Gastroesophageal sphincter (tissue), 4 donors: Measurements from ENCODE around the gene MAP2K3. TPM values are rescaled to one million over a fixed set of nuclear protein-coding genes. Genes with fewer than 3 reads are reported as not detected.

Experiments used
- ATAC-seq: fragments of 150-250 bp; one replicate; pipeline ENCODE4 v1.9.1; 2016; ENCODE audit warnings: mild to moderate bottlenecking, moderate library complexity
- H3K27ac ChIP-seq, 4 donors: fragments of 200-600 bp; sonication (generic) in 3 of 4; 1 replicate in 3 of 4; 2 replicates in 1 of 4; pipeline ENCODE4 v1.5.1; 2016 to 2019
- H3K27me3 ChIP-seq: fragments of 200-600 bp; sonication (generic); one replicate; pipeline ENCODE4 v1.5.1; 2019
- H3K36me3 ChIP-seq, 2 donors: fragments of 200-600 bp; sonication (generic); one replicate each; pipeline ENCODE4 v1.5.1; 2019; ENCODE audit warnings: control low read depth in 1 of 2
- H3K4me1 ChIP-seq, 3 donors: fragments of 200-600 bp; sonication (generic); 1 replicate in 2 of 3; 2 replicates in 1 of 3; pipeline ENCODE4 v1.5.1; 2016 to 2019; ENCODE audit warnings: control low read depth in 2 of 3
- H3K4me3 ChIP-seq, 2 donors: fragments of 200-600 bp; sonication (generic); one replicate each; pipeline ENCODE4 v1.5.1; 2019; ENCODE audit warnings: mild to moderate bottlenecking in 1 of 2, moderate library complexity in 1 of 2
- H3K9me3 ChIP-seq, 3 donors: fragments of 200-600 bp; sonication (generic); one replicate each; pipeline ENCODE4 v1.5.1; 2017 to 2019; ENCODE audit warnings: control low read depth in 2 of 3
- EP300 ChIP-seq: sonication (generic); formaldehyde crosslinking; IDR thresholded peaks from one replicate; pipeline ENCODE4 v1.6.1; 2017; ENCODE audit warnings: antibody characterized with exemption, mild to moderate bottlenecking
- POLR2A ChIP-seq, 2 donors: fragments of 450-650 bp; IDR thresholded peaks; one replicate each; pipeline ENCODE4 v1.6.1; 2017; ENCODE audit warnings: antibody characterized with exemption in 2 of 2, mild to moderate bottlenecking in 2 of 2, moderate library complexity in 1 of 2
- POLR2AphosphoS5 ChIP-seq: sonication (generic); formaldehyde crosslinking; IDR thresholded peaks from one replicate; pipeline ENCODE4 v1.6.1; 2017; ENCODE audit warnings: antibody characterized with exemption
- WGBS, 2 donors: methylation state at CpG; one replicate each; pipeline ENCODE4 v1.1.5; 2018; ENCODE audit warnings: low coverage in 1 of 2; 5-methylcytosine and 5-hydroxymethylcytosine counted together
- total RNA-seq, 4 donors: library from RNA; depleted of rRNA; stranded (reverse); fragments of >200 nt; gene quantifications; one replicate each; pipeline ENCODE4 v1.1.0, GENCODE V29; 2016
- TF ChIP-seq, protein P1 (sequence below), 4 experiments: fragments of 200-600 bp in 2 of 4; fragments of 450-650 bp in 2 of 4; sonication (generic) in 1 of 4; IDR thresholded peaks; one replicate each; pipeline ENCODE4 v1.5.1; 2017 to 2019; ENCODE audit warnings: antibody characterized with exemption in 4 of 4, mild to moderate bottlenecking in 2 of 4, moderate library complexity in 2 of 4

MAP2K3 gene
- total RNA-seq, 4 donors from 2014 or later: 18.3 to 46.2 (median 35.2) TPM

DNA sequence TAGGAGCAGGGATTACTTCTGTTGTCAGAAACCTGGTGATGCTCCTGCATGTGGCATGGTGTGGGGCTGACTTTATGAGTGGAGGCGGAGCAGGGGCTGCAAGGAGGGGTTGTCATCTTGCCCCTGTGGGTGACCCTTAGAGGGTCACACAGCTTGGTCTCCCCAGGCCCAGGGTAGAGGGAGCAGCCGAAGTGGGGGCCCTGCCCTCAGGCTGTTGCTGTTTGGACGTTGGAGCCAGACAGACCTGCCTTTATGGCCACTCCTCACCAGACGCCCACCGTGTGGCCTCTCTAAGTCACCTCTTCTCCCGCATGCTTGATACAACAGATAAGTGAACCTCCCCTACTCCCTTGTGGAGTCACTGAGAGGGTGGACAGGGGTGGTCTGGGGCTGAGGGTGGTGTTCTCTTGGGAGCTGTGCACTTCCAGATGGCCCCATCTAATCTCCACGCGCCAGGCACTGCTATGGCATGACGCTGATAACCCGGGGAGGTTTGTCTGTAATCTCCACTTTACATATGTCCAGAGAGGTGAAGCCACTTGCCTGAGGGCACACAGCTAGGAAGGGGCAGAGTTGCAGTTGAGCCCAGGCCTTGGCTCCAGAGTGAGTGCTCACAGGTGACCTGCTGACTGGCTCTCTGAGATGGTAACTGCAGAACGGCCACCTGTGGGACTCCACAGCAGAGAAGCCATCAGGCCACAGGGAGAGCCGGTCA is 10.0 kb downstream of the MAP2K3 start:
- WGBS, 2 donors: 53 to 66% methylated on average over 5 to 10 of the region's 12 CpGs
- Histone ChIP-seq H3K4me3 (no peak overlapping the region), H3K27ac (peak overlapping the region in 2 of 4 donors; percentile 24 to 33), H3K4me1 (peaks cover 0 to 65% (median 24%) of the 10 kb centered on the region in 3 donors), H3K9me3 (no peaks in the 10 kb centered on the region), H3K27me3 (peaks cover 5% of the 10 kb centered on the region), H3K36me3 (peaks cover 0 to 26% of the 10 kb centered on the region in 2 donors)
- TF ChIP-seq POLR2A (IDR thresholded peaks at IDR 0.05): no peak
- TF ChIP-seq EP300: no peak
- TF ChIP-seq, protein P1, sequence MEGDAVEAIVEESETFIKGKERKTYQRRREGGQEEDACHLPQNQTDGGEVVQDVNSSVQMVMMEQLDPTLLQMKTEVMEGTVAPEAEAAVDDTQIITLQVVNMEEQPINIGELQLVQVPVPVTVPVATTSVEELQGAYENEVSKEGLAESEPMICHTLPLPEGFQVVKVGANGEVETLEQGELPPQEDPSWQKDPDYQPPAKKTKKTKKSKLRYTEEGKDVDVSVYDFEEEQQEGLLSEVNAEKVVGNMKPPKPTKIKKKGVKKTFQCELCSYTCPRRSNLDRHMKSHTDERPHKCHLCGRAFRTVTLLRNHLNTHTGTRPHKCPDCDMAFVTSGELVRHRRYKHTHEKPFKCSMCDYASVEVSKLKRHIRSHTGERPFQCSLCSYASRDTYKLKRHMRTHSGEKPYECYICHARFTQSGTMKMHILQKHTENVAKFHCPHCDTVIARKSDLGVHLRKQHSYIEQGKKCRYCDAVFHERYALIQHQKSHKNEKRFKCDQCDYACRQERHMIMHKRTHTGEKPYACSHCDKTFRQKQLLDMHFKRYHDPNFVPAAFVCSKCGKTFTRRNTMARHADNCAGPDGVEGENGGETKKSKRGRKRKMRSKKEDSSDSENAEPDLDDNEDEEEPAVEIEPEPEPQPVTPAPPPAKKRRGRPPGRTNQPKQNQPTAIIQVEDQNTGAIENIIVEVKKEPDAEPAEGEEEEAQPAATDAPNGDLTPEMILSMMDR (IDR thresholded peaks at IDR 0.05): no peak
- no peak for TF ChIP-seq POLR2AphosphoS5
- no peak for ATAC-seq

- peak overlapping the region in 3 of 4 donors; percentile 4 to 33 (median 24) for H3K27ac ChIP-seq
- no peaks in the 10 kb centered on the region for H3K9me3 ChIP-seq
- WGBS, 2 donors: 74 to 78% methylated on average over 7 to 11 of the region's 19 CpGs
- TF ChIP-seq POLR2AphosphoS5: no peak
- TF ChIP-seq, protein P1 (IDR thresholded peaks at IDR 0.05): no peak
- TF ChIP-seq EP300: no peak
- TF ChIP-seq POLR2A (IDR thresholded peaks at IDR 0.05): no peak
- H3K4me1 ChIP-seq: peaks cover 0 to 57% (median 16%) of the 10 kb centered on the region in 3 donors
- H3K4me3 ChIP-seq: no peak overlapping the region
- H3K27me3 ChIP-seq: peaks cover 5% of the 10 kb centered on the region
- peaks cover 0 to 34% of the 10 kb centered on the region in 2 donors for H3K36me3 ChIP-seq
- ATAC-seq: peak; percentile 20
These were observed 10.8 kb downstream of the MAP2K3 start for GRCh38 chr17:21295036-21295952.

DNA sequence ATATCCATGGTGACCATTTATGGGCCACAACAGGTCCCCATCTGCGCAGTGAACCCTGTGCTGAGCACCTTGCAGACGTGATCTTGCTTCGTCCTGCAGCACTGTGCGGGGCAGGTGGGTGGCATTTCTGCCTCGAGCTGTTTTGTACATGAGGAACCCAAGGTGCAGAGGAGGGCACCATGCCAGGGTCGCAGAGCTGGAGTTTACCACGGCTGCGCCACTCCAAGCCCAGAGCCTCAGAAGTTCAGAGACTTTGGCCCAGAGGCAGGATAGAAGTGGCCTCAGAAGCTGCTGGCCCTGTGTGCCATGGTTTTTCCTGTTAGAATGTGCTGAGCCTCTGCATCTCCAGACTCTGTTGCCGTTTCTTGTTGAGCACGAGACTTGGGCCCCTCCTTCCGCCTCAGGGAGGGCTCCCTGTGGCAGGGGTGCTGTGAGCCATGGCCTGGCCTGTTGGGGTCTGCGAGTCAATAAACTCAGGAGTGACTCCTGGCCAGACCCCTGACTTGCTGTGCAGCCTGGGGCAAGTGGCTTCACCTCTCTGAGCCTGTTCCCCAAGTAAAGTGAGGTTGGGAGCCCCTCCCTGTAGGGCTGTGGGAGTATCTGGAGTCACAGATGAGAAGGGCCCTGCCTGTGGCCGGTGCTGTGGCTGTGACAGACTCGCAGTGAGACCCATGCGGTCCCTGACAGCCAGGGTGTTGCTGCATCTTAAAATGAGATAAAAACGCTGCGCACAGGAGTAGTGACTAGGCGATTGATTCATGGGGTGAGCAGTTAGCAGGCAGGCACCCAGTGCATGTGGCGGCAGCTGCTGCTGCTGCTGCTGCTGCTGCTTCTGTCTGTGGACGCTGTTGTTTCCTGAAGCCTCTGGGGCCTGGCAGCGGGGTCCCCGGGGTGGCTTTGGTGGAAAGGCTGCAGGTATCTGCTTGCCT is 11.8 kb downstream of the MAP2K3 start:
- 48 to 79% methylated on average over 11 to 19 of the region's 22 CpGs for WGBS, 2 donors
- peaks cover 0 to 45% of the 10 kb centered on the region in 2 donors for H3K36me3 ChIP-seq
- no peak overlapping the region for H3K27ac ChIP-seq
- H3K27me3 ChIP-seq: peaks cover 5% of the 10 kb centered on the region
- no peak for ATAC-seq
- H3K4me1 ChIP-seq: peaks cover 0 to 47% (median 15%) of the 10 kb centered on the region in 3 donors
- H3K4me3 ChIP-seq: no peak overlapping the region
- no peak for TF ChIP-seq POLR2AphosphoS5
- TF ChIP-seq, protein P1 (IDR thresholded peaks at IDR 0.05): no peak
- H3K9me3 ChIP-seq: no peaks in the 10 kb centered on the region

GRCh38 chr17:21297026-21297520 is 12.6 kb downstream of the MAP2K3 start:
- H3K4me1 ChIP-seq: peaks cover 0 to 40% (median 15%) of the 10 kb centered on the region in 3 donors
- H3K27ac ChIP-seq: no peak overlapping the region
- no peaks in the 10 kb centered on the region for H3K9me3 ChIP-seq
- 54% methylated on average over 4 of the region's 10 CpGs; no CpG with 5 or more reads in 1 of the 2 donors for WGBS, 2 donors
- peaks cover 0 to 46% of the 10 kb centered on the region in 2 donors for H3K36me3 ChIP-seq
- no peak overlapping the region for H3K4me3 ChIP-seq
- peaks cover 5% of the 10 kb centered on the region for H3K27me3 ChIP-seq
- ATAC-seq: no peak
- no peak for TF ChIP-seq POLR2A (IDR thresholded peaks at IDR 0.05)
- TF ChIP-seq POLR2AphosphoS5: no peak
- TF ChIP-seq EP300: no peak
- TF ChIP-seq, protein P1 (IDR thresholded peaks at IDR 0.05): no peak
